Measurements from ENCODE around the gene VDR.

- no peak for TF ChIP-seq EZH2 (IDR thresholded peaks at IDR 0.05)
- TF ChIP-seq POLR2AphosphoS5 (IDR thresholded peaks at IDR 0.05; ENCODE audit: borderline replicate concordance, low read depth, low read length), result no peak
Observed at GRCh38 chr12:47839214-47839876, 65.4 kb downstream of the VDR start.
